ENCODE measurements around the gene CDHR4.
"Not testable (repeated sequence)": the region's sequence is repeated elsewhere in the genome, so short reads cannot be mapped to it uniquely, and the experiment has no call there.

The CDHR4 gene

DNA sequence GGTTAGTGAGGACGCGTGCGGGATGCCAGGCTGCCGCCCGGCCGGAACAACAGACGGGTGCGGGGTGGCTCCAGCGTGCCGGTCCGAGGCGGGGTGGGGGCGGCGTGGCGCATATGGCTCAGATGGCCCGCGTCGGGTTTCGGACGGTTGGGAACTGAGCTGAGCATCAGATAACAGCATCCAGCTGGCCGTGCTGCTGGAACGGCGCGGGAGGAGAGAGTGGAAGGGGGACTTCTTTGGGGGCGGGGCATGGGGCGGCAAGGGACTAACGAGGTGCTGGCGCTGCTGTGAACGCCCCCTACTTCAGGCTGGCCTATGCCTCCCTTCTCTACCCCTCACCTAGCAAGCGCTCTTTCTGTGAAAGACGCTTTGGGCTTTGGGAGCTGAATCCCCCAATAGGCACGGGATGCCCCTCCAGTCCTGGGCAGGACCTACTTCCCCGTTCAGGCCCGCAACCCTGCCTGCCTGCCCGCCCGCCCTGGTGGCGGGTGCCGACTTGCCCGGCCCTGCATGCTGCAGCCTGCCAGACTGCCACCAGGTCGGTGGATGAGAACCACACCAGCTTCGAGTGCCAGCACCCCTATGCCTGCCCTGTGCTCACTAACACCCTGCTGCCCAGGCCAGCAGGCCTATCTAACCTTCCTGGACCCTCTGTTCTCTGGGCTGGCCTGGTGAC is 3.9 kb upstream of the CDHR4 start:
- peak in 1 of 3 donors; percentile 34 for DNase-seq (ENCODE audit: low read depth in 2 of 3, low spot score in 1 of 3)

DNA sequence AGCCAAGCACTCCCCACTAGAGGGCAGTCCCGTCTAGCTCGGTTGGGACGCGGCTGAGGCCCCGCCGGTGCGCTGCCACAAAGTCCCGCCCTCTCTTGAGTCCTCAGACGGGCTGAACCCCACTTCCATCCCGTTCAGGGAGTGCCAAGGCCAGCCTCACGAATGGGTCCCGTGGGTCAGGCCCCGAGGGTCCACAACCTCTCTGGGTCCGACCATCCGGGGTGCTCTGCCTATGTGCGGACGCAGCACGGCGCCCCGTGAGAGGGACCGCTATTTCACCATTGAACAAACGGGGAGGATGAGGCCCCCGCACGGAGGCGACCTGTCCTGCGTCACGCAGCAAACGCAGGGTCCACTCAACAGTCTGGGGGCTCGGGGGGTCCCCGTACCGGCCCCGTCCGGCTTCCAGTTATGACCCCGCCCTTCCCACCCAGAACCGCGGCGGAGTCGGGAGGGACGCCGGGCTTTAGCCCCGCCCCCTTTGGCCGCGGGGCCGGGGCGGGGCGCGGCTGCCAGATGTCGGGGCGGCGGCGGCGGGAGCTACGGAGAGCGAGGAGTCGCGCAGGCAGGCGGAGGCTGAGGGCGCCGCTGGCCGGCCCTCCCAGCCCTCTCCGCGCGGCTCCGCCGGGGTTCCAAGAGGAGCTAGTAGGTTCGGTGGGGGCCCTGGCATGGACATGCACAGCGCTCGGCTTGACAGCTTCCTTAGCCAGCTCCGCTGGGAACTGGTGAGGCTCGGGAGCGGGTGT is 3.2 kb upstream of the CDHR4 start, which contains the start of gene INKA1:
TSS of gene INKA1 (plus strand) at position 543 of the 746 bp plus-strand sequence. CDS start at position 675, 132 bp downstream.
- DNase-seq (ENCODE audit: low read depth in 2 of 3, low spot score in 1 of 3), result peak; percentile 77 to 91 (median 87)

DNA sequence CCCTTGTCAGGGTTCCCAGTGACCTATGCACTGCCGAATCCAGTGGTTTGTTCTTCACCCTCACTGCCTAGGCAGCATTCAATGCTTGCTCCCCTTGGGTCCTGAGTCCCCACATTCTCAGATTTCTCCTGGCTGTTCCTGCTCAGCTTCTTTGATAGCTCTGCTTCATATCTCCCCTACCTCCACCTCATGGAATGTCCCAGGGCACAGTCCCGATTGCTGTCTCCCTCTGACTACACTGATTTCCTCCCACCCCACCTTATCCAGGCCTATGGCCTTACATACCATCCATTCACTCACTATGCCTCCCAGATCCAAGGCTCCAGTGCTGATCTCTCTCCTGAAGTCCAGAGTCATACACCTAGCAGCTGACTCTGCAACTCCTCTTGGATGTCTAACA is 1.5 kb upstream of the CDHR4 start:
- DNase-seq (ENCODE audit: low read depth in 2 of 3, low spot score in 1 of 3), result no peak

DNA sequence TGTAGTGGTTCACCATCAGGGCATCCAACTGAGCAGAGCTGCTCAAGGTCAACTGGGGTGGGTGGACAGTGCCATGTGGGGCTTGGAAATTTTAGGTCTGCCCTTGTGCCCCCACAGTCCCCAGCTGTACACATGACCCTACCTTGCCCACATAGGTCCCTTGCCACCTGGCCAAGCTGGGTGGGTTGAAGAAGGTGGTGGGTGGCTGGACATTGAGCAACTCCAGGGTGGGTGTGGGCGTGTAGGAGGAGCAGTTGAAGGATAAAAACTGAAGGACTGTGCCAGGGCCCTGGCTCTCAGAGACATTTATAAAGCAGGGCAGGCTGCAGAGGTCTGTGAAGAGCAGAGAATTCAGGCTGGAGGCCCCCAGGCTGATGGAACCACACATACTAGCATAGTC is 568 bp downstream of the CDHR4 start:
- no peak for DNase-seq (ENCODE audit: low read depth in 2 of 3, low spot score in 1 of 3)

DNA sequence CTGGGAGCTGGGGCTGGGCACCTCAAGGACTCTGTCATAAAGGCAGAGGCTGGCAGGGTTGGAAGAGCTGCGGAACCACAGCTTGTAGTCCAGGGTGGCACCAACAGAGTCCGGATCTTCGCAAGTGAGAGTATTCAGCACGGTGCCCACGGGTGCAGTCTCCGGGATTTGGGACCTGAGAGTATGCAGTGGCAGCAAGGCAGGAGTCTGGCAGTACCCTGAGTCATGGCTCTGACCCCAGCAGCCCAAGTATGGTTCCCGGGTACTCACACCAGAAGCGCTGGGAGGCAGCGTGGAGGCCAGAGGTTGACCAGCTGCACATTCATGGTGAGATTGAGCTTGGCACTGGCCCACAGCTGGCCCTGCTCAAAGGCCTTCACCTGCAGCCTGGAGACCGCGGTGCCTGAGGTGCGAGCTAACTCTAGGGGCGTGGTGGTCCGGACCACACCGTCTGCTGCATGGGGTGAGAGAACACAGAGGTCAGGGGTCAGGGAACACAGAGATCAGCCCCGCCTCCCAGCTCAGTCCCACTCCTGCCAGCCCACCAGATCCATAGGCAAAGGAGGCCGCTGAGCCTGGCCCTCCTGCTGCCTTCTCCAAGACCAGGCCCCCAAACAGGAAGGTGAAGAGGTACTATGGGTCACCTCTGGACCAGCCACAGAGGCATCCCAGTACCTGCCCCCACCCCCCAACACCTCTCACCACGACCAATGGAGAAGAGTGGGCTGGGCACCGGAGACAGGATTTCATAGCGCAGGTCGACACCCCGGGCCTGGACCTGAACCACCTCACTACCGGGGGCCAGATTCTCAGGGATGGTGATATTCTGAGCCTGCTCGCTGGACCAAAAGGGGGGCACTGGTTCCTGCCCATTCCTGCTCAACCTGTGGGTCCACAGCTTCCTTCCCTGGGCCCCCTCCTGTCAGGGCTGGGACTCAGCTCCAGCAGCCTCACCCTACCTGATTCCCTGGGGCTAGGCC is 4.5 kb downstream of the CDHR4 start:
- DNase-seq (ENCODE audit: low read depth in 2 of 3, low spot score in 1 of 3), result no peak

DNA sequence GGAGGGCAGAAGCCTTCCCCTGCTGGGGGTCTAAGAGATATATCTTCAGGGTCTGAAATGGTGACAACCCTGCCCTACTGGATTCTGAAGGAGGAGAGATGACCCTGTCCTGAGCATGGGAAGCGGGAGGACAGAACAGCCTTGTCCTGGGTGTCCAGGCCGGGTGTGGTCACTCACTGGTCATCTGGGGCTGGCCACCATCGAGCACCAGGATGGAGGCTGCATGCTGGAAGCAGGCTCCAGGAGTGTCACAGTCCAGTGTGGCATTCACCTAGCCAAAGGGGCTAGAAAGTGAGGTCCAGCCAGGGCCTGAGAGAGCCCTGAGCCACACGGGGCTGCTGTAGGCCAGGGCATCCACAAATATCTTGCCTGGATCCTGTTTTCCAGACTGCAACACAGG is 5.2 kb downstream of the CDHR4 start:
- no peak for DNase-seq (ENCODE audit: low read depth in 2 of 3, low spot score in 1 of 3)

DNA sequence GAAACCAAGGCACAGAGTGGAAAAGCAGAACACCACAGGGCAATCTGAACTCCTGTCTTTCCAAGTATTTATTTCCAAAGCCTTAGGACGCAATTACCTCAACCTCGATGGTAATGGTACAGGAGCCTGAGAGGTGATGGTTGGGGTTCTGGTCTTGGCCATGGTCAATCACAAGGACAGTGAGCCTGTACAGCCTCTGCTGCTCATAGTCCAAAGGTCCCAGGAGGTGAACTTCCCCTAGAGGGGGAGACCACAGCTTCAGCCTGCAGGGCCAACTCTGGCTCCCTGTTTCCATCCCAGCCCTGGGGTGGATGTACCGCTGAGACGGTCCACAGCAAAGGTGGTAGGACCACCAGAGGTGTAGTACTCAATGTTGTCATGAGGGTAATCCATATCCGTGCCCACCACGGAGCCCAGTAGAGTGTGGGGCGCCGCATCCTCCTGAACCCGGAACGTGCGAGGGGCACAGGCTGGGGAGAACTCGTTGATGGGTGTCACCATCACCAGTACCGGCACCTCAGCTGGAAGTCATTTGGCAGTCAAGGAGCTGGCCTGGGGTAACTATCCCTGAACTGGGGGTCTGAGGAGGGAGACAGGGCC is 6.1 kb downstream of the CDHR4 start:
- DNase-seq (ENCODE audit: low read depth in 2 of 3, low spot score in 1 of 3), result no peak

DNA sequence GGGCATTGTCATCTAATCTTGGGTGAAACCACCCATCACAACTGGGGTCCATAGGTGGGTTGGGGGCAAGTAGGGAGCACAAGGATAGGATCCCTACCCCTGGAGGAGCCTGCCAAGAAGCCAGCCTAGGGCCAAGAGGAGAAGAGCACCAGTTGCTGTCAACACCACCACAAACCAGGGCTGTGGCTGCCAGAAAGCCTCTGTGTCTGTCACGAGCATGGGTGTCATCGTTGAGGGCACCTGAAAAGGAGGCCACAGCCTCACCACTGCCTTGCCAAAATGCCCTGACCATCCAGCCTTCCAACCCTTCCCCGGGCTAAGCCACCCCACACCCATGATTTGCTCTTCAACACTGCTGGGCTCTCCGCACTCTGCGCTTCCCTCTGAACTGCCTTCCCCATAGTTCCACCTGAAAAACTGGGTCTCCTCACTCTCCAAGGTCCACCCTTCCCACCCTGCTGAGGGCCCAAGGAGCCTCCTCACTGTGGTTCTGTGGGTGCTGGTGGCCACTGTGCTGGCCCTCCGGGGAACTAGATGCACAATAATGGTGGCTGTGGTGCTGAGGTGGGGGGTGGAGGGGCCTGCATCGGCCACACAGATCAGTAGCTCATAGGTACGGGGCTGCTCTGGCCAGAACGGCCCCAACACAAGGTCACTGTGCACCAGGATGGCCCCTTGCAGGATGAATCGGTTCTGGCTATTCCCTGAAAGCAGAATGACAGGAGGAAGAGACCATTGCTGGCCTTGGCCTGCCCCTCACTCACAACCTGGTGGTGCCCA is 7.1 kb downstream of the CDHR4 start:
- no peak for DNase-seq (ENCODE audit: low read depth in 2 of 3, low spot score in 1 of 3)

DNA sequence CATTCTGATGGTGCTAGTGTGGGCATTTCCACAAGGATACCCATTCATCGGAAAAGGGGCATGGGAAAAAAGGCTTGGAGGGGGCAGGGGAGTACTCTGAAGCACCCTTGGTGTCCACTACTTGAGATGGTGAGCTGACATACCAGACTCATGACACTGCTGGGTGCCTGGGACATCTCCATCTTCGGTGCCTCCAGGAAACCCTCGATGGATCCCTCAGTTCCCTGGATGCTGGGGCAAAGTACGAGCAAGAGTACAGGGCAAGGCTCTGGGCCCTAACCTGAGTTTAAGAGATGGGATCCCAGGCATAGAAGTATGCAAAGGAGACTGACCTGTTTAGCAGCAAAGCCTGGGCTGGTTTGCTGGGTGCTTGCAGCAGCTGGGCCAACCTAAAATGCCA is 8.1 kb downstream of the CDHR4 start:
- DNase-seq (ENCODE audit: low read depth in 2 of 3, low spot score in 1 of 3), result no peak

DNA sequence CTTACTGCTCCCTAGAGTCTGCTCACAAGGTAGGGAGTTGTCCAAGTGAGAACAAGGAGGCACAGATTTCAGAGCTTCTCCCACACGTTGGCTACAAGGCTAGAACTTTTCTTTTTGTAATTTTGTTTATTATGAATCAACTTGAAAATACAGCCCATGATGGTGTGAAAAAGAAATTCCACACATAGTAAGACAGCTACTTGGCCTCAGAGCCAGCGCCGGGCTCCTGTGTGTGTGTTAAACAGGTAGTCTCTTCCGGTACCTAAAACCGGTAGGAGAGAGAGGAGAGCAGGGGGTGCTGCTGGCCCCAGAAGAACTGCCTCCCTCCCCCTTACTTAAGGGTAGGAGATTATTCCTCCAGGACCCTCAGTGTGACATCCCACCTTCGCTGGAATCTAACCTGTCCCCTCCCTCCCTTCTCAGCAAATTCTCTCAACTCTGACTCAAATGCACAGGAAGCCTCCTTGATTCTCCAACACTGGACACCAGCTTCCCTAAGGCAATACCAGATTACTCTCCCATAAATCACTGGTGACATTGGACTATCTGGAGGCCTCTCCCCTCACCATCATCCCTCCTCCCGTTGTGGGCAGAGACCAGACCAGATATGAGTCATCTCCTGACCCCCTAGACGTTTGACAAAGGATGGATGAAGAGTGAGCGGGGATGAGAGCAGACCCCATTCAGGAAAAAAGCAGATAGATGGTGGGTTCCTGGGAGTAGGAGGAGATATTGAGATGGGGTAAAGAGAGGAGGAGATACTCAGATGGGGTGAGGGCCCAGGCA is 8.9 kb downstream of the CDHR4 start:
- DNase-seq (ENCODE audit: low read depth in 2 of 3, low spot score in 1 of 3), result no peak

DNA sequence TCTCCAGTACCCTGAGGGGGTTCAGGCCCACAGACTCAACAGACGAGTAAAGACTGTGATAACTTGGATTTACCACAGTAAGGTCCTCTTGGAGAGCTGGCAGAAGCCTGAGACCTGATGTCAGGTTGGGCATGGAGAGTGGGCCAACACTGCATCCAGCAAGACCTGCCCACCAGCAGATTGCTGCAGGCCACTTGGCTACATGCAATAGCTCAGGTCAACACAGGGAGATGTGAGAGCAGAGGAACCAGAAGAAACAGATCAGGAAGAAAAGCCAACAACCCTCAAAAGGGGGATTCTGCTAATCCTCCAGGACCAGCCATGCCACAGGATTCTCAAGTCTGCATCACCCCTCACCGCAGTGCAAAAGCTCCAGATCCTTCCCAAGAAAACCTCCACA is 11.6 kb downstream of the CDHR4 start:
- no peak for DNase-seq (ENCODE audit: low read depth in 2 of 3, low spot score in 1 of 3)

DNA sequence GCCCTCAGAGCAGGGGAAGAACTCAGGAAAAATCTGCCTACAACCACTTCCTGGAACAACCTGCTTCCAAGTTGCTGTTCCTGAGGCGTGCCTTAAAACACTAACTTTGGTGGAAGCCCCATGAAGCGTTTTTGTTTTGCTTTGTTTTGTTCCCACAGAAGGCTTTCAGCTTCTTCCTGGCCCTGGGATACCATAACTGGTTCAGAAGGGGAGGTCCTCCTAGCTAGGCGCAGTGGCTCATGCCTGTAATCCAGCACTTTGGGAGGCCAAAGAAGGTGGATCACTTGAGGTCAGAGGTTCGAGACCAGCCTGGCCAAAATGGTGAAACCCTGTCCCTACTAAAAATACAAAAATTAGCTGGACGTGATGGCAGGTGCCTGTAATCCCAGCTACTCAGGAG is 12.1 kb downstream of the CDHR4 start:
- DNase-seq (ENCODE audit: low read depth in 2 of 3, low spot score in 1 of 3), result no peak

DNA sequence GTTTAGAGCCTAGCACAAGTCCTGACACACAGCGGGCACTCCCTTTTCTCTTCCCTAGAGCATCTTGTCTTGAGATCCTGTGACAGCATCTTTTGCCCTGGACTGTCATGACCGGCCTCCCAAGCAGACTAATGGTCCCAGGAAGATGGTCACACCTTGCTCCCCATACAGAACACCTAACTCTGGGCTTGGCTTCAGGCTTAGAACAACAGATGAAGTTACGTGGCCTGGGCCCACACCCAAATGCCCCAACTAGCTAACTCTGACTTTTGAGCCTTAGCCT is 12.6 kb downstream of the CDHR4 start:
- no peak for DNase-seq (ENCODE audit: low read depth in 2 of 3, low spot score in 1 of 3)

DNA sequence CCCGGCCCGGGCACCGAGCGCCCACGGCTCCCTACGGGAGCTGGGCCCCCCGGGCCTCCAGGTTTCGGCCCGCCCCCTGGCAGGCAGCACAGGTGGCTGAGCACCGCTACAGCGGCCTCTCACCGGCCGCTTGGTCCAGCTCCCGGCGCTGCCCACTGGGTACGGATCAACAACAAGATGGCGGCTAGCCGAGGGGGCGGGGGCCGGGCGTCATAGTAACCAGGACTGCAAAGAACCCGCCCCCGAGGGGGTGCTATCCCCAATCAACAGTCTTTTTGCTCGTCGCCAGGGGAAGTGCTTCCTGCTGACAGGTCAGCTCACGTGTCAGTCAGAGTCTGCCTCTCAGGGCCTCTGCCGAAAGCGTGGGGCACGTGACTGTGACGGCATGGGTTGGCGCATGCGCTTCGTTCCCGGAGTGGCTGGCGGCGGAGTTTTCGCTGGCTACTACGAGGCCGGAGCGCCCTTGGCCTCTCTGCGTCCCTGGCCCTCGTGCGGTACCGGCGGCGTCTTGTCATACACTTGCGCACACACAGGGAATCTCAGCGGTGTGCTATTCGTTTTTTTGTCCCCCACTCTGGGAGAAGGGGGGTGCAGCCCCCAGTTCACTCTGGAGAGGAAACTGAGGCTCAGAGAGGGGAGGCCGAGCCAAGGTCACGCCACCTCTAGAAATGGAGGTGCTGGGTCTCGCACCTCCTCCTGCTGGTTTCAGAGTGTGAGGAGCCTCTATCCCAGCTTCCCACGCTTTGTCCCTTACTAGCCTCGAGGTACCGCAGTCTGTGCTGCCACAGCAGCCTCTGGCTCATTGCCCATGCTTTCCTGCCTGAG is 13.1 kb downstream of the CDHR4 start, which contains the start of gene IP6K1:
TSS of gene IP6K1 (minus strand) at position 186 of the 825 bp plus-strand sequence. CDS start 38,502 bp downstream, outside the sequence.
- peak; percentile 99 to 100 (median 99) for DNase-seq (ENCODE audit: low read depth in 2 of 3, low spot score in 1 of 3)

DNA sequence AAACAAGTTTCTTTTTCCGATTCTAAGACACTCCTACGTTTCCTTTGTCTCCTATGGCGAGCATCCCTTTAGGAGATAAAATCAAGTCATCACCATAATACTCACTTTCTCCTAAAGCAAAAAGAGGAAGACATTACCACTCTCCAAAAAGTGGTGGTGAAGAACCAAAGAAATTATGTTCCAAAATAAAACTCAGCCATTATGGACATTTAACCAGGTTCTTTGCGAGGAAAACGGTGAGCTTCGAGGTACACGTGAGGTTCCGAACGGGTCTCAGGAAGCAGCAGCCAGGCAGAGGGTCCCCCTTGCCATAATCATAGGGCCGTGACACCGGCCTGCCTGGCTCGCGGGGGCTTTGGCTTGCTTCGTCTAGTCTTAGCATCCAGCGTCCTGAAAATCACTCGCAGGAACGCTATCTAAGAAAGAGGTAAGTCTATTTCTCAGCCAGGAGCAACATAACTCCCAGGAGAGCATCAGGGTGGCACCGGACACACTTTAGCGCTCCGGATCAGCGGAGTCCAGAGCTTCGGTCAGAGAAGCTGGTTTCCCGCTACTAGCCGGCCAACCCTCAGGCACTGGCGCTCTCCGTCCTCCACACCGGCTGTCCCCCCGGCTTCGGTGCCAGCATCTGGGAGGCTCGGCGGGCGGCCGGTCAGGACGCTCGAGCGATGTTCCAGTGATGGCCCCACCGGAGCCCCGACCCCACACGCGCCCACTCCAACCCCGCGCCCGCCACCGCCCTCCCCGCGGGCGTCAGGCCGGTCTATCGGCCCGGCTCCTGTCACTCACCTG is 13.9 kb downstream of the CDHR4 start:
- no peak for DNase-seq (ENCODE audit: low read depth in 2 of 3, low spot score in 1 of 3)

DNA sequence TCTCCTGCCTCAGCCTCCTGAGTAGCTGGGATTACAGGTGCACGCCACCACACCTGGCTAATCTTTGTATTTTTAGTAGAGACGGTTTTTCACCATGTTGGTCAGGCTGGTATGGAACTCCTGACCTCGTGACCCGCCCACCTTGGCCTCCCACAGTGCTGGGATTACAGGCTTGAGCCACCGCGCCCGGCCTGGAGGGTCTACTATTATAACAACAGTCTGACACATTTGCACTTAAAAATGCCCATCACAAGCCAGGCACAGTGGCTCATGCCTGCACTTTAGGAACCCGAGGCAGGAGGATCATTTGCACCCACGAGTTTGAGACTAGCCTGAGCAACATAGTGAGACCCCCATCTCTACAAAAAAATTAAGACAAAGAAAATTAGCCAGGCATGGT is 17.4 kb downstream of the CDHR4 start:
- not testable (repeated sequence) for DNase-seq (ENCODE audit: low read depth in 2 of 3, low spot score in 1 of 3)

DNA sequence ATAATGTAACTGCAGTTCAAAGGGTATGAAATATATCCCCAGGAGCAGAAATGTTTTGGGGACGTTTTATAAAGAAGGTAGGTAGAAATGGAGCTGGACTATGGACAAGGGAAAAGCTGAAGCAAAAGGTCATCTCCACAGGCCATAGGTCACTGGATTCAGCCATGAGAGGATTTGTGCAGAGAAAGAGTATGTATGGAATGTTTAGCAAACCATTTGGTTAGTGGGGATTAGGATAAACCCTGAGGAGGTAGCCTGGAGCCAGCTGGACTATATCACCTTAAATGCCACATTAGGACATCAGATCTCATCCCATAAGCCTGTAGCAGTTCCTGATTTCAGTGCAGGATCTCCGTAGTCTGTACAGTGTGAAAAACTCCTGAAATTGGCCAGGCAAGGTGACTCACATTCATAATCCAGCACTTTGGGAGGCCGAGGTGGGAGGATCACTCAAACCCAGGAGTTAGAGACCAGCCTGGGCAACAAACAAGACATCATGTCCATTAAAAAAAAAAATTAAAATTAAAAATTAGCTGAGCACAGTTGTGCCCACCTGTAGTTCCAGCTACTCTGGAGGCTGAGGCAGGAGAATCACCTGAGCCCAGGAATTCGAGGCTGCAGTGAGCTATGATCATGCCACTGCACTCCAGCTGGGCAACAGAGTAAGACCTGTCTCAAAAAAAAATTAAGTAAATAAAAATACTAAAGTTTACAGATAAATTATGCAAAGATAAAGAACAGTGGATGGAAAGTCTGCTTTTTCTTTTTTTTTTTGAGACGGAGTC is 18.1 kb downstream of the CDHR4 start:
- DNase-seq (ENCODE audit: low read depth in 2 of 3, low spot score in 1 of 3), result no peak
